K562 (cell line): ENCODE measurements around the gene TPM4. TPM values are rescaled to one million over a fixed set of nuclear protein-coding genes. Genes with fewer than 3 reads are reported as not detected.

ENCODE experiments used
- ATF6 ChIP-seq: sonication (generic); formaldehyde crosslinking; IDR thresholded peaks from 2 replicates; pipeline ENCODE4 v1.4.0; 2020; ENCODE audit warnings: mild to moderate bottlenecking, missing genetic modification reagents
- CEBPG ChIP-seq, 3 experiments: fragments of 200-800 bp in 1 of 3; sonication (Bioruptor generic) in 1 of 3; sonication (generic) in 1 of 3; formaldehyde crosslinking in 1 of 3; IDR thresholded peaks in 2 of 3; conservative IDR thresholded peaks in 1 of 3; 2 replicates each; pipeline versions ENCODE4 v1.6.1 to v1.8.0; 2016 to 2022; ENCODE audit warnings: missing compliant biosample characterization in 2 of 3, missing genetic modification characterization in 2 of 3, mild to moderate bottlenecking in 1 of 3, missing genetic modification reagents in 1 of 3
- E2F8 ChIP-seq: fragments of 450-650 bp; IDR thresholded peaks from 2 replicates; pipeline ENCODE4 v1.7.1; 2018; ENCODE audit warnings: mild to moderate bottlenecking, low read depth; ENCODE audit not compliant: partially characterized antibody
- ELF4 ChIP-seq: fragments of 450-650 bp; formaldehyde crosslinking; IDR thresholded peaks from 2 replicates; pipeline ENCODE4 v1.4.0; 2022; ENCODE audit warnings: missing genetic modification characterization
- FOXM1 ChIP-seq, 2 experiments: fragments of 450-650 bp in 1 of 2; sonication (generic) in 1 of 2; formaldehyde crosslinking in 1 of 2; IDR thresholded peaks; 2 replicates each; pipeline versions ENCODE4 v1.6.1 to v1.9.0; 2017 to 2022; ENCODE audit warnings: low read depth in 2 of 2, mild to moderate bottlenecking in 2 of 2, missing genetic modification reagents in 1 of 2, moderate library complexity in 1 of 2
- MECOM ChIP-seq: fragments of 250-450 bp; sonication (Bioruptor Pico); IDR thresholded peaks from 2 replicates; pipeline ENCODE4 v1.8.0; 2022; ENCODE audit warnings: inconsistent platforms
- NCOA1 ChIP-seq: fragments of 450-650 bp; IDR thresholded peaks from 2 replicates; pipeline ENCODE4 v1.6.1; 2016; ENCODE audit warnings: low read depth
- PHB2 ChIP-seq: fragments of 450-650 bp; IDR thresholded peaks from 2 replicates; pipeline ENCODE4 v1.6.1; 2017; ENCODE audit warnings: low read depth
- RBBP5 ChIP-seq: fragments of 200-600 bp; sonication (generic); IDR thresholded peaks from 2 replicates; pipeline ENCODE4 v1.6.1; 2012; ENCODE audit warnings: borderline replicate concordance, mild to moderate bottlenecking, low read length, control low read depth, inconsistent platforms; ENCODE audit not compliant: insufficient read depth, poor library complexity, severe bottlenecking
- SMAD2 ChIP-seq: fragments of 150-350 bp; IDR thresholded peaks from 2 replicates; pipeline ENCODE4 v1.6.1; 2014; ENCODE audit warnings: low read depth, mild to moderate bottlenecking, low read length
- TCF7 ChIP-seq: sonication (generic); IDR thresholded peaks from 2 replicates; pipeline ENCODE4 v1.6.1; 2016; ENCODE audit warnings: antibody characterized with exemption, borderline replicate concordance
- ZNF184 ChIP-seq: sonication (generic); formaldehyde crosslinking; IDR thresholded peaks from 2 replicates; pipeline ENCODE4 v1.5.0; 2020; ENCODE audit warnings: missing genetic modification reagents
- polyA plus RNA-seq, 8 experiments: library from polyadenylated mRNA; depleted of rRNA in 4 of 8; stranded (reverse) in 5 of 8; unstranded in 3 of 8; fragments of >200 nt; fragmentation: Nextera tagmentation in 2 of 8; fragmentation: Illumina TruSeq in 1 of 8; extraction: Ambion mirVana in 2 of 8; extraction: Trizol in 1 of 8; gene quantifications; 2 replicates each; pipeline versions ENCODE4 v1.2.1 to v1.2.3, GENCODE V29; 2011 to 2014; ENCODE audit warnings: inconsistent platforms in 1 of 8, missing spikeins in 1 of 8
- total RNA-seq, 7 experiments: library from RNA; depleted of rRNA in 6 of 7; stranded (reverse); fragments of >200 nt in 6 of 7; fragmentation: Illumina TruSeq in 2 of 7; extraction: Trizol in 2 of 7; gene quantifications; 2 replicates each; pipeline versions ENCODE4 v1.2.1 to v1.2.3, GENCODE V29; 2011 to 2021; ENCODE audit warnings: low replicate concordance in 1 of 7
- TF ChIP-seq, protein P1 (sequence below): fragments of 250-450 bp; sonication (Bioruptor Pico); IDR thresholded peaks from 2 replicates; pipeline ENCODE4 v1.5.0; 2021; ENCODE audit warnings: mild to moderate bottlenecking, borderline replicate concordance
- TF ChIP-seq, protein P2 (sequence below), 2 experiments: IDR thresholded peaks; 2 replicates each; pipeline ENCODE4 v1.6.1; 2012; ENCODE audit warnings: improper control_type of control experiment in 2 of 2, low read depth in 2 of 2, low read length in 2 of 2, borderline replicate concordance in 1 of 2
- TF ChIP-seq, protein P3 (sequence below): fragments of 250-450 bp; sonication (Bioruptor Pico); IDR thresholded peaks from 2 replicates; pipeline ENCODE4 v1.5.0; 2021

TPM4 gene
- total and polyA plus RNA-seq, 9 of the 15 experiments (the other 6 are each of a cell fraction or from before 2014, with no cell fraction given): 28.1 to 111 (median 77.4) TPM

DNA sequence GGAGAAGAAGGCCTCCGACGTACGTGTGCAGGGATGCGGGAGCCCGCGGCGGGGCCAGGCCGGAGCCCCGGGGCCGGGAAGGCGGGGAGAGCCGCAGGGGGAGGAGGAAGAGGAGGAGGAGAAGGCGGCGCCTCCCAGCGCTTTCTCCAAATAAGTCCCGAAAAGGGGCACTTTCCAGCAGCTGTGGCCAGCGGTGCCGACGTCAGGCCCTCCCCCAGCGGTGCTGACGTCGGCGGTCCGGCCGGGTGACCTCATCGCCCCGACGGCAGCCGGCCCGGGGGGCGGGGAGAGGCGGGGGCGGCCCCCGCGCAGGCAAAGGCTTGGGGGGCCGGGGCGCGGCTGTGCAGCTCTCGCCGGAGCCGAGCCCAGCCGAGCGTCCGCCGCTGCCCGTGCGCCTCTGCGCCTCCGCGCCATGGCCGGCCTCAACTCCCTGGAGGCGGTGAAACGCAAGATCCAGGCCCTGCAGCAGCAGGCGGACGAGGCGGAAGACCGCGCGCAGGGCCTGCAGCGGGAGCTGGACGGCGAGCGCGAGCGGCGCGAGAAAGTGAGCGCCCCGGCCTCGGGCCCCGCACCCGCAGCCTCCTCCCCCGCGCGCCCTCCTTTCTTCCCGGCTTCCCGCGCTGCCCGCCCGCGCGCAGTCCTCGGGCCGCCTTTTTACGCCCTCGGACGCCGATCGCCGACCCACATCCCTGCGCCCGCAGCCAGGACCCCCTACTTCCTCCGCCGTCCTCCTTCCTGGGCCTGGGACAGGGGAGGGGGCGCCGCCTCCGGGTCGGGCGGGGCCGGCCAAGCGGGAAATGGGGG lies at the start of gene TPM4 (continued):
- TF ChIP-seq SMAD2 (no peak), PHB2 (no peak), ZNF184 (CRISPR knock-in tag) (no peak), ATF6 (no peak), FOXM1 (IDR thresholded peaks at IDR 0.05; ENCODE audit: low read depth) (no peak), FOXM1 (CRISPR knock-in tag; IDR thresholded peaks at IDR 0.05; ENCODE audit: low read depth) (0 out of 2 replicates have a peak, but pooled peaks have one; percentile 31), TCF7 (no peak), E2F8 (no peak), MECOM (CRISPR knock-in tag) (no peak), ELF4 (CRISPR knock-in tag) (no peak), NCOA1 (peak; percentile 28; the same call in 1 of the 2 replicates), RBBP5 (no peak), CEBPG (CRISPR knock-in tag; IDR thresholded peaks at IDR 0.05) (no peak), CEBPG (tag; conservative IDR thresholded peaks at IDR 0.05 in 1 of 2, IDR thresholded peaks at IDR 0.05 in 1 of 2) (no peak)
- TF ChIP-seq, protein P1, sequence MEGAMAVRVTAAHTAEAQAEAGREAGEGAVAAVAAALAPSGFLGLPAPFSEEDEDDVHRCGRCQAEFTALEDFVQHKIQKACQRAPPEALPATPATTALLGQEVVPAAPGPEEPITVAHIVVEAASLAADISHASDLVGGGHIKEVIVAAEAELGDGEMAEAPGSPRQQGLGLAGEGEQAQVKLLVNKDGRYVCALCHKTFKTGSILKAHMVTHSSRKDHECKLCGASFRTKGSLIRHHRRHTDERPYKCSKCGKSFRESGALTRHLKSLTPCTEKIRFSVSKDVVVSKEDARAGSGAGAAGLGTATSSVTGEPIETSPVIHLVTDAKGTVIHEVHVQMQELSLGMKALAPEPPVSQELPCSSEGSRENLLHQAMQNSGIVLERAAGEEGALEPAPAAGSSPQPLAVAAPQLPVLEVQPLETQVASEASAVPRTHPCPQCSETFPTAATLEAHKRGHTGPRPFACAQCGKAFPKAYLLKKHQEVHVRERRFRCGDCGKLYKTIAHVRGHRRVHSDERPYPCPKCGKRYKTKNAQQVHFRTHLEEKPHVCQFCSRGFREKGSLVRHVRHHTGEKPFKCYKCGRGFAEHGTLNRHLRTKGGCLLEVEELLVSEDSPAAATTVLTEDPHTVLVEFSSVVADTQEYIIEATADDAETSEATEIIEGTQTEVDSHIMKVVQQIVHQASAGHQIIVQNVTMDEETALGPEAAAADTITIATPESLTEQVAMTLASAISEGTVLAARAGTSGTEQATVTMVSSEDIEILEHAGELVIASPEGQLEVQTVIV (CRISPR knock-in tag): no peak
- TF ChIP-seq, protein P2, sequence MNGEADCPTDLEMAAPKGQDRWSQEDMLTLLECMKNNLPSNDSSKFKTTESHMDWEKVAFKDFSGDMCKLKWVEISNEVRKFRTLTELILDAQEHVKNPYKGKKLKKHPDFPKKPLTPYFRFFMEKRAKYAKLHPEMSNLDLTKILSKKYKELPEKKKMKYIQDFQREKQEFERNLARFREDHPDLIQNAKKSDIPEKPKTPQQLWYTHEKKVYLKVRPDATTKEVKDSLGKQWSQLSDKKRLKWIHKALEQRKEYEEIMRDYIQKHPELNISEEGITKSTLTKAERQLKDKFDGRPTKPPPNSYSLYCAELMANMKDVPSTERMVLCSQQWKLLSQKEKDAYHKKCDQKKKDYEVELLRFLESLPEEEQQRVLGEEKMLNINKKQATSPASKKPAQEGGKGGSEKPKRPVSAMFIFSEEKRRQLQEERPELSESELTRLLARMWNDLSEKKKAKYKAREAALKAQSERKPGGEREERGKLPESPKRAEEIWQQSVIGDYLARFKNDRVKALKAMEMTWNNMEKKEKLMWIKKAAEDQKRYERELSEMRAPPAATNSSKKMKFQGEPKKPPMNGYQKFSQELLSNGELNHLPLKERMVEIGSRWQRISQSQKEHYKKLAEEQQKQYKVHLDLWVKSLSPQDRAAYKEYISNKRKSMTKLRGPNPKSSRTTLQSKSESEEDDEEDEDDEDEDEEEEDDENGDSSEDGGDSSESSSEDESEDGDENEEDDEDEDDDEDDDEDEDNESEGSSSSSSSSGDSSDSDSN (IDR thresholded peaks at IDR 0.05; ENCODE audit: borderline replicate concordance in 1 of 2, low read depth in 2 of 2, low read length in 2 of 2): peak; percentile 47 to 67; a peak in 1 of 4 replicates
- TF ChIP-seq, protein P3, sequence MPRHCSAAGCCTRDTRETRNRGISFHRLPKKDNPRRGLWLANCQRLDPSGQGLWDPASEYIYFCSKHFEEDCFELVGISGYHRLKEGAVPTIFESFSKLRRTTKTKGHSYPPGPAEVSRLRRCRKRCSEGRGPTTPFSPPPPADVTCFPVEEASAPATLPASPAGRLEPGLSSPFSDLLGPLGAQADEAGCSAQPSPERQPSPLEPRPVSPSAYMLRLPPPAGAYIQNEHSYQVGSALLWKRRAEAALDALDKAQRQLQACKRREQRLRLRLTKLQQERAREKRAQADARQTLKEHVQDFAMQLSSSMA (CRISPR knock-in tag): 0 out of 2 replicates have a peak, but pooled peaks have one; percentile 44
